Nephron progenitor cell (in vitro differentiated cells): ENCODE results near the gene RNASEH2B.

Experiments used
- DNase-seq: peaks from one replicate; pipeline ENCODE4 v3.0.0; 2021
- H3K27ac Mint-ChIP-seq: 2 replicates; pipeline ENCODE4 v1.8.0; 2021; ENCODE audit warnings: mild to moderate bottlenecking, moderate library complexity, mixed read lengths
- H3K27me3 Mint-ChIP-seq: 2 replicates; pipeline ENCODE4 v1.8.0; 2021; ENCODE audit warnings: mild to moderate bottlenecking, low read depth, mixed read lengths; ENCODE audit not compliant: poor library complexity
- H3K36me3 Mint-ChIP-seq: 2 replicates; pipeline ENCODE4 v1.8.0; 2021; ENCODE audit warnings: low read depth, mixed read lengths
- H3K4me1 Mint-ChIP-seq: 2 replicates; pipeline ENCODE4 v1.8.0; 2021; ENCODE audit warnings: mixed read lengths
- H3K4me3 Mint-ChIP-seq: 2 replicates; pipeline ENCODE4 v1.8.0; 2021; ENCODE audit warnings: mild to moderate bottlenecking, moderate library complexity, mixed read lengths
- H3K9me3 Mint-ChIP-seq: 2 replicates; pipeline ENCODE4 v1.8.0; 2021; ENCODE audit warnings: mild to moderate bottlenecking, moderate library complexity, mixed read lengths
- CTCF ChIP-seq: fragments of 200-600 bp; sonication (generic); IDR thresholded peaks from 2 replicates; pipeline ENCODE4 v1.5.0; 2021; ENCODE audit warnings: antibody characterized with exemption

The RNASEH2B gene

DNA sequence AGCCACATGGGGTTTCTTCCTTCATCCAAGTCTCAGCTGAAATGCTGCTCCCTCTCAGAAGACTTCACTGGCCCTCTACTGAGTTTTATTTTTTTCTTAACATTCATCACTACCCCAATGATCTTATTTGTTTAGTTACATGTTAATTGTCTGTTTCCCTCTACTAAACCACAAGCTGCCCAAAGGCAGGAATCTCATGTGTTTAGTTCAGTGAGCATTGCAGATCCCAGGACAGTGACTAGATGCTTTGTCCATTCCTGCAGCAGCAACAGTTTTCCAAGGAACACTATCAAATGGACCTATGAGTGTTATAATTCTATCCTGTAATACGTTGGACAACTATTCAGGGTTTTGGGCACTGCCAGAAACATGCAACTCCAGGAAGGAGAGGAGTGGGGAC, 93.1 kb downstream of the RNASEH2B start:
- no peak for DNase-seq
- TF ChIP-seq CTCF = no peak
- Mint-ChIP-seq H3K4me3 (peak overlapping the region; percentile 22), H3K27me3 (peaks cover 19% of the 10 kb centered on the region), H3K36me3 (no peaks in the 10 kb centered on the region), H3K9me3 (no peaks in the 10 kb centered on the region), H3K4me1 (peaks cover 80% of the 10 kb centered on the region), H3K27ac (no peak overlapping the region)

GRCh38 chr13:51003642-51004041, 94.1 kb downstream of the RNASEH2B start:
- Mint-ChIP-seq H3K9me3 (no peaks in the 10 kb centered on the region), H3K27me3 (peaks cover 19% of the 10 kb centered on the region), H3K36me3 (no peaks in the 10 kb centered on the region), H3K4me1 (peaks cover 72% of the 10 kb centered on the region), H3K27ac (no peak overlapping the region), H3K4me3 (no peak overlapping the region)
- no peak for DNase-seq
- no peak for TF ChIP-seq CTCF

GRCh38 chr13:51004111-51004865, 94.7 kb downstream of the RNASEH2B start:
- Mint-ChIP-seq H3K4me3 (peak overlapping the region; percentile 7), H3K27ac (no peak overlapping the region), H3K9me3 (no peaks in the 10 kb centered on the region), H3K36me3 (no peaks in the 10 kb centered on the region), H3K27me3 (peaks cover 17% of the 10 kb centered on the region), H3K4me1 (peaks cover 65% of the 10 kb centered on the region)
- no peak for DNase-seq
- no peak for TF ChIP-seq CTCF

GRCh38 chr13:51004918-51005460, 95.4 kb downstream of the RNASEH2B start:
- Mint-ChIP-seq H3K36me3 (no peaks in the 10 kb centered on the region), H3K4me1 (peaks cover 58% of the 10 kb centered on the region), H3K4me3 (no peak overlapping the region), H3K9me3 (no peaks in the 10 kb centered on the region), H3K27me3 (peaks cover 14% of the 10 kb centered on the region), H3K27ac (no peak overlapping the region)
- no peak for DNase-seq
- no peak for TF ChIP-seq CTCF

DNA sequence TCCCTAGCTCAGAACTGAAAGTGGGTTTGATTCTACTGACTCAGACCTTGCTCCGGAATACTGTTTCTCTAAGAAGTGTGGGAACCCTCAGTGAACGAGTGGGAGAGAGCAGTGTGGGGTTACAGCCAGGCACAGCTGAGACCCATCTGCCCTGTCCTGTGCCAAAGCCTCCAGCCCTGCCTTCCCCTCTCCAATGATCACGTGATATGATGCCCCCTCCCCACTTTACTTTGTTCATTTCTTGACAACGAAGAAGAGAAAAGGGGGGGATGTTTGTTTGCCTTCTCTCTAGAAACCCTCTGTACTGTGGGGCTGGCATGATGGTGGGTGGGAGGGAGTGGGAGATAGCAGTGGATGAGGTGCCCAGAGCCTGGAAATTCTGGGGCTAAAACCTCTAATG, 96.0 kb downstream of the RNASEH2B start:
- TF ChIP-seq CTCF = no peak
- no peaks in the 10 kb centered on the region for H3K9me3 Mint-ChIP-seq
- peaks cover 52% of the 10 kb centered on the region for H3K4me1 Mint-ChIP-seq
- no peak for DNase-seq
- no peak overlapping the region for H3K27ac Mint-ChIP-seq
- H3K27me3 Mint-ChIP-seq = peaks cover 14% of the 10 kb centered on the region
- no peaks in the 10 kb centered on the region for H3K36me3 Mint-ChIP-seq
- no peak overlapping the region for H3K4me3 Mint-ChIP-seq
